Mesenchymal stem cell (in vitro differentiated cells and primary cell): ENCODE results near the gene TRIP13.
"Not testable (repeated sequence)": the region's sequence is repeated elsewhere in the genome, so short reads cannot be mapped to it uniquely, and the experiment has no call there.

Experiments
- DNase-seq: peaks from one replicate; pipeline ENCODE4 v3.0.0-alpha.2; 2013
- H2AFZ ChIP-seq: one replicate; pipeline ENCODE4 v1.6.1; 2013; ENCODE audit warnings: low read depth, mild to moderate bottlenecking, control low read depth, inconsistent platforms, low read length, moderate library complexity
- H2AK5ac ChIP-seq: 2 replicates; pipeline ENCODE4 v1.6.1; 2013; ENCODE audit warnings: low read length, moderate library complexity, mild to moderate bottlenecking, inconsistent platforms; ENCODE audit not compliant: severe bottlenecking
- H2BK120ac ChIP-seq: one replicate; pipeline ENCODE4 v1.6.1; 2013; ENCODE audit warnings: low read depth, mild to moderate bottlenecking, inconsistent platforms, low read length, moderate library complexity
- H2BK12ac ChIP-seq, 2 experiments: one replicate each; pipeline ENCODE4 v1.6.1; 2013; ENCODE audit warnings: inconsistent platforms in 2 of 2, low read length in 2 of 2, mild to moderate bottlenecking in 2 of 2, moderate library complexity in 2 of 2, control low read depth in 1 of 2
- H2BK15ac ChIP-seq: one replicate; pipeline ENCODE4 v1.6.1; 2013; ENCODE audit warnings: mild to moderate bottlenecking, low read depth, inconsistent platforms; ENCODE audit not compliant: poor library complexity, severe bottlenecking
- H2BK5ac ChIP-seq: 2 replicates; pipeline ENCODE4 v1.6.1; 2013; ENCODE audit warnings: low read depth, mild to moderate bottlenecking, low read length, control low read depth, inconsistent platforms; ENCODE audit not compliant: poor library complexity, severe bottlenecking
- H3K14ac ChIP-seq, 2 experiments: one replicate each; pipeline ENCODE4 v1.6.1; 2013; ENCODE audit warnings: inconsistent platforms in 2 of 2, low read length in 2 of 2, control low read depth in 1 of 2, mild to moderate bottlenecking in 1 of 2, moderate library complexity in 1 of 2
- H3K18ac ChIP-seq, 2 experiments: one replicate each; pipeline ENCODE4 v1.6.1; 2013; ENCODE audit warnings: inconsistent platforms in 2 of 2, low read length in 2 of 2, control low read depth in 1 of 2, low read depth in 1 of 2, mild to moderate bottlenecking in 1 of 2
- H3K23ac ChIP-seq, 2 experiments: one replicate each; pipeline ENCODE4 v1.6.1; 2013; ENCODE audit warnings: inconsistent platforms in 2 of 2, low read length in 2 of 2, mild to moderate bottlenecking in 2 of 2, moderate library complexity in 2 of 2, control low read depth in 1 of 2
- H3K27ac ChIP-seq: 2 replicates; pipeline ENCODE4 v1.5.1; 2013; ENCODE audit warnings: mild to moderate bottlenecking, moderate library complexity, low read length, control low read depth, inconsistent platforms; ENCODE audit not compliant: poor library complexity, severe bottlenecking
- H3K27me3 ChIP-seq, 2 experiments: 2 replicates each; pipeline versions ENCODE4 v1.6.1 to v1.7.0; 2013; ENCODE audit warnings: low read length in 2 of 2, mild to moderate bottlenecking in 2 of 2, moderate library complexity in 2 of 2, control low read depth in 1 of 2, inconsistent platforms in 1 of 2; ENCODE audit not compliant: control insufficient read depth in 1 of 2, insufficient read depth in 1 of 2
- H3K36me3 ChIP-seq, 2 experiments: 2 replicates each; pipeline versions ENCODE4 v1.6.1 to v1.7.0; 2013; ENCODE audit warnings: low read length in 2 of 2, control low read depth in 1 of 2, inconsistent platforms in 1 of 2, low read depth in 1 of 2, mild to moderate bottlenecking in 1 of 2; ENCODE audit not compliant: insufficient read depth in 2 of 2, control insufficient read depth in 1 of 2
- H3K4ac ChIP-seq, 2 experiments: one replicate each; pipeline ENCODE4 v1.6.1; 2013; ENCODE audit warnings: inconsistent platforms in 2 of 2, low read length in 2 of 2, mild to moderate bottlenecking in 2 of 2, moderate library complexity in 2 of 2, control low read depth in 1 of 2, low read depth in 1 of 2
- H3K4me1 ChIP-seq: 2 replicates; pipeline ENCODE4 v1.6.1; 2013; ENCODE audit warnings: low read depth, low read length, control low read depth; ENCODE audit not compliant: control insufficient read depth, insufficient read depth
- H3K4me2 ChIP-seq: 2 replicates; pipeline ENCODE4 v1.6.1; 2013; ENCODE audit warnings: low read length, mild to moderate bottlenecking, inconsistent platforms; ENCODE audit not compliant: poor library complexity, severe bottlenecking
- H3K4me3 ChIP-seq, 2 experiments: 2 replicates each; pipeline versions ENCODE4 v1.5.1 to v1.7.0; 2013; ENCODE audit warnings: low read length in 2 of 2, mild to moderate bottlenecking in 2 of 2, control low read depth in 1 of 2, low read depth in 1 of 2; ENCODE audit not compliant: insufficient read depth in 1 of 2
- H3K79me1 ChIP-seq: replicated peaks from 2 replicates; pipeline ENCODE4 v1.6.1; 2013; ENCODE audit warnings: mild to moderate bottlenecking, control low read depth, low read length, inconsistent platforms; ENCODE audit not compliant: poor library complexity, severe bottlenecking
- H3K9ac ChIP-seq: 2 replicates; pipeline ENCODE4 v1.7.0; 2013; ENCODE audit warnings: mild to moderate bottlenecking, low read length, moderate library complexity
- H3K9me3 ChIP-seq: 2 replicates; pipeline ENCODE4 v1.7.0; 2013; ENCODE audit warnings: mild to moderate bottlenecking, low read length; ENCODE audit not compliant: control insufficient read depth
- H4K8ac ChIP-seq: one replicate; pipeline ENCODE4 v1.6.1; 2013; ENCODE audit warnings: inconsistent platforms, mild to moderate bottlenecking, low read length, moderate library complexity
- H4K91ac ChIP-seq: one replicate; pipeline ENCODE4 v1.6.1; 2013; ENCODE audit warnings: mild to moderate bottlenecking, low read length, inconsistent platforms
- WGBS: methylation state at CpG from one replicate; pipeline ENCODE4 v1.1.7; 2013; ENCODE audit warnings: mixed read lengths; 5-methylcytosine and 5-hydroxymethylcytosine counted together

Gene TRIP13

DNA sequence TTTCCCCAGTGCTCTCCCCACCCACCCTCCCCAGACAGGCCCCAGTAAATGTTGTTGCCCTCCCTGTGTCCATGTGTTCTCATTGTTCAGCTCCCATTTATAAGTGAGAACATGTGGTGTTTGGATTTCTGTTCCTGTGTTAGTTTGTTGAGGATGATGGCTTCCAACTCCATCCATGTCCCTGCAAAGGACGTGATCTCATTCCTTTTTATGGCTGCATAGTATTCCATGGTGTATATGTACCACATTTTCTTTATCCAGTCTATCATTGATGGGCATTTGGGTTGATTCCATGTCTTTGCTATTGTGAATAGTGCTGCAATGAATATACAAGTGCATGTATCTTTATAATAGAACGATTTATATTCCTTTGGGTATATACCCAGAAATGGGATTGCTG is 48.1 kb downstream of the TRIP13 start:
- WGBS = 100% methylated on average over 1 of the region's 2 CpGs
- not testable (repeated sequence) for H2BK5ac ChIP-seq, H4K8ac ChIP-seq, H3K23ac ChIP-seq, DNase-seq, H3K27ac ChIP-seq, H3K4me3 ChIP-seq, H3K79me1 ChIP-seq, H2AK5ac ChIP-seq, H3K4me1 ChIP-seq, H2BK12ac ChIP-seq, H3K14ac ChIP-seq, H3K36me3 ChIP-seq, H4K91ac ChIP-seq, H3K4me2 ChIP-seq, H2BK15ac ChIP-seq, H3K9me3 ChIP-seq, H2AFZ ChIP-seq, H3K9ac ChIP-seq, H3K4ac ChIP-seq, H3K18ac ChIP-seq, H2BK120ac ChIP-seq
- H3K27me3 ChIP-seq = peaks cover 60 to 83% of the 10 kb centered on the region in 2 experiments

DNA sequence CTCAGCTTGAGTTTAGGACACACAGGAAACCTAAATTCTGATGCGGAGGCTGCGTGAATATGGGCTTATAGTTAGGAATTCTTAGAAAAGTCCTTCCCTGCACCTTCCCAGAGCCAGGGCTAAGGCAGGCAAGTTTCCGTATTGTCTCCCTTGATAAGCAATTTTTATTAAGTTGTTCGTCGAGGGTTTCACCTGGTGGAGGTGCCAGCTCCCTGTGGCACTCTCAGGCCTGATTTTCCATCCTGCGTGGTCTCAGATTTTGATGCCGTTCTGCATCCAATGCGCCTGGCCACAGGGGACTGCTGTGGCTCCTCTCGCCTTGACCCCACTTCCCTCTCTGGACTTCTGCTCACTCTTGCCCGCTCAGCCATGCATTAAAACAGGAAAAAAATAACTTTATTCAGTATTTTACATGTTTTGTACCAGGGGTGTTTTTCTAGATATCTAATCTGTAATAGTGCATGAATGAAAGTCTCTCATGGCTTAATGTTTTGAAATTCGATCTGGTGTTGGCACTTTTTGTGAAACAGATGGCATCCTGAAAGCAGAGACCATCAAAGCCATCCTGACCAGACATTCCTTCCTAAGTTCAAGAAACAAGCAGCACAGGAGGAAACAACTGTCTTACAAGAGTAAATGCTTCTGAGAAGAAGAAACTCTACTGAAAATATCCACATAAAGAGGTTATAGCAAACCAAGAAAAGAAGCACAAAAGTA is 50.7 kb downstream of the TRIP13 start:
- Histone ChIP-seq H3K9ac (no peak overlapping the region), H3K4ac (no peak overlapping the region), H3K4me2 (no peak overlapping the region), H2BK15ac (peak overlapping the region; percentile 64), H3K9me3 (no peaks in the 10 kb centered on the region), H2BK5ac (no peak overlapping the region), H3K23ac (no peak overlapping the region), H2AFZ (no peak overlapping the region), H4K8ac (no peak overlapping the region), H3K27ac (no peak overlapping the region), H3K4me1 (peaks cover 10% of the 10 kb centered on the region), H3K4me3 (no peak overlapping the region), H3K79me1 (no peaks in the 10 kb centered on the region), H3K27me3 (peaks cover 65 to 85% of the 10 kb centered on the region in 2 experiments), H2AK5ac (no peak overlapping the region), H3K36me3 (no peaks in the 10 kb centered on the region), H4K91ac (no peak overlapping the region), H2BK120ac (no peak overlapping the region), H3K14ac (no peak overlapping the region), H2BK12ac (peak overlapping the region in 1 of 2 experiments; percentile 44), H3K18ac (no peak overlapping the region)
- DNase-seq = no peak
- 86% methylated on average over 10 of the region's 11 CpGs for WGBS

DNA sequence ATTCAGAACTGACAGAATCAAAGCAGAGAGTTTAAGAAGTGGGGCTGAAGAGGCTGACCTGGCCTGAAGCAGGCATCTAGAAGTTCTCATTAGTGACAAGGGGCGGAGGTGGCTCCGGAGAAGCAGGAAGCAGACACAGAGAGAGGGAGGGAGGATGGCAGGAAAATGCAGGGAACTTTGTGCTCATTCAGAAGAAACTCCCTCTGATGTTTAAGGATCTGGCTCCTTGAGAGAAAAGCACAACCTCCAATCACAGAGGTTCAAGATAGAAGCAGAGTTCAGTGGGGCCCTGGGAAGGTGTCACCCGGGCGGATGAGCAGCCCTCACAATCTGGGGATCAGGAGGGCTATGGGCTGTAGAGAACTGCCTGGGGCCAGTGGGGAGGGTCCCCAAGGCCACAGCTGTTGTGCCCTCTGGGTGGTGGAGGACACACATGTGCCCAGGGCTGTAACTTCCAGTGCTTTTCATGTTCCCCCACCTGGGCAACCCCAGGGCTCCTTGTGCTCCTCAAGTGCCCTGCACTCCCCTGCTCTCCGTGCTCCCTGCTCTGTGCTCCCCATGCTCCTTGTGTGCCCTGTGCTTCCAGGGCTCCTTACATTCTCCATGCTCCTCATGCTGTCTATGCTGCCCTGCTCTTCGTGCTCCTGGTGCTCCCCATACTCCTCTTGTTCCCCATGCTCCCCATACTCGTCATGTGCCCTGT is 51.4 kb downstream of the TRIP13 start:
- no peaks in the 10 kb centered on the region for H3K36me3 ChIP-seq
- no peak overlapping the region for H3K27ac ChIP-seq
- no peak overlapping the region for H3K9ac ChIP-seq
- H3K23ac ChIP-seq = no peak overlapping the region
- no peak overlapping the region for H3K18ac ChIP-seq
- no peak overlapping the region for H2AFZ ChIP-seq
- no peak for DNase-seq
- no peak overlapping the region for H2BK120ac ChIP-seq
- H2BK15ac ChIP-seq = no peak overlapping the region
- no peak overlapping the region for H3K4me2 ChIP-seq
- no peak overlapping the region for H2BK5ac ChIP-seq
- no peaks in the 10 kb centered on the region for H3K79me1 ChIP-seq
- H3K4me3 ChIP-seq = no peak overlapping the region
- peak overlapping the region in 1 of 2 experiments; percentile 63 for H3K14ac ChIP-seq
- H2BK12ac ChIP-seq = no peak overlapping the region
- 61% methylated on average over 7 of the region's 7 CpGs for WGBS
- no peak overlapping the region for H4K8ac ChIP-seq
- H2AK5ac ChIP-seq = no peak overlapping the region
- peaks cover 10% of the 10 kb centered on the region for H3K4me1 ChIP-seq
- H4K91ac ChIP-seq = no peak overlapping the region
- peaks cover 68 to 85% of the 10 kb centered on the region in 2 experiments for H3K27me3 ChIP-seq
- H3K9me3 ChIP-seq = no peaks in the 10 kb centered on the region
- no peak overlapping the region for H3K4ac ChIP-seq

DNA sequence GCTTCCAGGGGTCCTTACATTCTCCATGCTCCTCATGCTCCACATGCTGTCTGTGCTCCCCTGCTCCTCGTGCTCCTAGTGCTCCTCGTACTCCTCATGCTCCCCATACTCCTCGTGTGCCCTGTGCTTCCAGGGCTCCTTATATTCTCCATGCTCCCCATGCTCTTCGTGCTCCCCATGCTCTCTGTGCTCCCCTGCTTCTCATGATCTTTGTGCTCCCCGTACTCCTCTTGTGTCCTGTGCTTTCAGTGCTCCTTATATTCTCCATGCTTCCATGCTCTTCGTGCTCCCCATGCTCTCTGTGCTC is 51.9 kb downstream of the TRIP13 start:
- Histone ChIP-seq H3K4ac (no peak overlapping the region), H3K4me1 (peaks cover 10% of the 10 kb centered on the region), H2AFZ (no peak overlapping the region), H3K4me2 (no peak overlapping the region), H3K27me3 (peaks cover 64 to 83% of the 10 kb centered on the region in 2 experiments), H2AK5ac (no peak overlapping the region), H3K9ac (no peak overlapping the region), H2BK12ac (no peak overlapping the region), H3K4me3 (no peak overlapping the region), H3K9me3 (peaks cover under 1% of the 10 kb centered on the region), H2BK5ac (no peak overlapping the region), H3K79me1 (no peaks in the 10 kb centered on the region), H2BK120ac (no peak overlapping the region), H3K23ac (no peak overlapping the region), H2BK15ac (no peak overlapping the region), H3K18ac (no peak overlapping the region), H3K14ac (no peak overlapping the region), H4K91ac (no peak overlapping the region), H4K8ac (no peak overlapping the region), H3K36me3 (no peaks in the 10 kb centered on the region), H3K27ac (no peak overlapping the region)
- WGBS = 86% methylated on average over 6 of the region's 6 CpGs
- no peak for DNase-seq
